Stimulated activated CD4-positive, alpha-beta T cell treated with anti-CD3 and anti-CD28 coated beads, Interleukin-2, amount 100 ng/mL, for 4 hours (primary cell): Measurements from ENCODE around the gene ATP9B.

Source experiments
- DNase-seq: peaks from one replicate; pipeline ENCODE4 v3.0.0-alpha.2; 2020; ENCODE audit warnings: low read depth

Gene ATP9B

DNA sequence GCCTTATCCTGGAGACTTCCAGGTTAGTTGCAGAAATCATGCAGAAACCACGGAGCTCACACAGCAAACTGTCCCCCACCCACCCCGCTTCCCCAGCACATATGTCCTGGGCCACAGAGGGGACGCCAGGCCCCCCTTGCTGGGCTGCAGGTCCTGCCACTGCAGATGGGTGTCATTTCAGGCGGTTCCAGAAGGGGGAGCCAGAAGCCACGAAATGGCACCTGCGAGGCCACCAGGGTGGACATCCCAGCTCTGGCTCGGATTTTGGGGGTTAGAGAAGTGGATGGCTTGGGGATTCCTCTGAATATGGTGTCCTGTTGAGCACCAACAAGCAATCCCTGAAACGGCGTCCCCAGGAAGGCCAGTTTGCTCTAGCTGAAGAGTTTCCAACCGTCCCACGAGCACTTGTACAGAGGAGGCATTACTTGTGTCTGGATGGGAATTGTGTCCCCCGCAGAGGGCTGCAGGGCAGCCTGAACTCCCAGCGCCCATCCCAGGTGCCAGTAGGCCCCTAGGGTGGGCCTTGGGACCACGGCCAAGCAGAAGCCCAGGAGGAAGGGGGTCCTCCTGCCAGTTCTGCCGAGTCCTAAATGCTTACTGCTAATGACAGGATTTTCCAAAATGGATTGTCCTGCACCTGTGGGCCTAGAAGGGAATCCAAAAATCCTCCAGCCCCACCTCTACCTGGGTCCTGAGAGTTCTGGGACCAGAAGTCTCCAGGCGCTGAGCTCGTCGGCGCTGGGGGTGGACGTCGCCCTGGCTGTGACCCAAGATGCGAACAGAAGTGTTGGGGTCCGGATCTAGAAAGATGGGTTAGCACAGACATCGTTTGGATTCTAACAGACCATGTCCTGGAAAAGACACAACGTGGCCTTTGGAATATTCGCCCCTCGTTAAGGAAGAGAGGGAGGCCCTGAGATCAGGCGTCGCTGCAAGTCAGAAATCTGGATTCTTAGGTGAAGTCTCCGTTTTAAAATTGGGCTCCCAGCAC, 311.9 kb downstream of the ATP9B start:
- peak; percentile 59 for DNase-seq

GRCh38 chr18:79381811-79382311, 312.7 kb downstream of the ATP9B start:
- no peak for DNase-seq

- DNase-seq = no peak
Observed at GRCh38 chr18:79382681-79383387, 313.6 kb downstream of the ATP9B start.

DNA sequence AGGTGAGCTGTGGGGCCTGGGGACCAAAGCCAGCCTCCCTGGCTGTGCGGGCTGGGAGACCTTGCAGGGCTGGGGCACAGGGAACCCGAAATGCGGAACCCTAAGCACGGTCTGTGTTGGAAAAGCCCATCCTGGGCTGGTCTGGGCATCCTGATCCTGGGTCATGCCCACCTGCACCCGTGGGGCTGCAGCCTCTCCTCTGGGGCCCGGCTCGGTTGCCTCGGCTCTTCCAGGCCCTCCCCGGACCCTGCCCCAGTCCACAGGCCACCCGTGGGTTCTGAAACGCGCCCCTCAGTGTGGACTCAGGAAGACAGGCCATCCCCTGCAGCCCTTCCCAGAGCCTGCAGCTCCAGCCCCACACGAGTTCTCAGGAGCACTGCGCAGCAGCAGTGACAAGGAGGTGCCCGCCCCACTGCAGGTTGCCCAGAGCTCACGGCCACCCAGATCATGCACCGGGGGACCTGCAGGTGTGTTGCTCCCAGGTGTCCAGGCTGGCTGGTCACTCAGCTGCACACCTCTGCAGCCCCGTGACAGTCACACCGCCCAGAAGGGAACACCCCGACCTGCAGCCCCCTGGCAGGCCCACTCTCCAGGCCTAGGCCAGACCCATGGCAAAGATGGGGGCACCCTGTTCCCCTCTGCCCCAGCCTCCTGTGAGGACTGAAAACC, 314.3 kb downstream of the ATP9B start:
- no peak for DNase-seq

DNA sequence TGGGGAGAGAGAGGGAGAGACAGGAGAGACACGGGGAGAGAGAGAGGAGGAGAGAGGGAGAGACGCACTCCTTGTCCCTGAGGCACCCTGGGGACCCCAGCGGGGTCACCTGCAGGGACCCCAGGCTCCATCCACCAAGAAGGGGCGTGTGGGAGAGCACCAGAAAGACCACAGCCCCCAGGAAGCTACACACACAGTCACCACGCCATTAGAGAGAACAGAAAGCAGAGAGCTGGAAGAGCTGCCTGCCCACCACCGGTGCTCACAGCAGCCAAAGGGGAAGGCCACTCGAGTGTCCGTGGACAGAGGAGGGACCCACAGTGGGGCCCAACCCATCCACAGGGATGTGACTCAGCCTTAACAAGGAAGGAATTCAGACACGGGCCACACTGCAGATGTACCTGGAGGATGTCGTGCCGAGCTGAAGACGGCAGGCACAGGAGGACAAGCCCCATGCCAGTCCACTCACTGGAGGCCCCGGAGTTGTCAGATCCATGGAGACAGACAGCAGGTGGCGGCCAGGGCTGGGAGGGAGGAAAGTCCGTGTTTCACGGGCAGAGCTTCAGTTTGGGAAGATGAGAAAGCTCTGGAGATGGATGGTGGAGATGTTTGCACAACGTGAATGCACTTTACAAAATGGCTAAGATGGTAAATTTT, 315.1 kb downstream of the ATP9B start:
- no peak for DNase-seq

GRCh38 chr18:79384834-79385233, 315.6 kb downstream of the ATP9B start:
- no peak for DNase-seq

- DNase-seq = no peak
Observed at GRCh38 chr18:79385326-79385707, 316.1 kb downstream of the ATP9B start.

- no peak for DNase-seq
Observed at GRCh38 chr18:79385708-79386341, 316.6 kb downstream of the ATP9B start.

GRCh38 chr18:79386547-79386946, 317.4 kb downstream of the ATP9B start:
- DNase-seq = no peak

GRCh38 chr18:79387214-79387613, 318.0 kb downstream of the ATP9B start:
- no peak for DNase-seq

DNA sequence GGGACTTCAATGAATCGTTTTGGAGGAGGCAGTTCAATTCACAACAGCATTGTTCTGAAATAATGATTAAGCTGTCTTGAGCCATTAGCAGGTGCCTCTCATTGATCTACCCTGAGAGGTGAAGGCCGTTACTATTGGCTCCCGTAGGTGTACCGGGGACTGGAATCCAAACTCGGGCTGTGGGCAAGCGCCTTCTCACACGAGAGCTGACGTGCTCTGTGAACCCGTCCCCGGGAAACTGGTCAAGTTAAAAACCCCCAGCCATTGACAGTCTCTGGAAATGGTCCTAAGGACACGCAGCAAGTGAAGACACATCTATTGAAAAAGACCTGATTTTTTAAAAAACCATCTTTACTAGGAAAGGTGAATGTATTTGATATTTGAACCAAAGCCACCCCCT, 318.4 kb downstream of the ATP9B start:
- no peak for DNase-seq

DNA sequence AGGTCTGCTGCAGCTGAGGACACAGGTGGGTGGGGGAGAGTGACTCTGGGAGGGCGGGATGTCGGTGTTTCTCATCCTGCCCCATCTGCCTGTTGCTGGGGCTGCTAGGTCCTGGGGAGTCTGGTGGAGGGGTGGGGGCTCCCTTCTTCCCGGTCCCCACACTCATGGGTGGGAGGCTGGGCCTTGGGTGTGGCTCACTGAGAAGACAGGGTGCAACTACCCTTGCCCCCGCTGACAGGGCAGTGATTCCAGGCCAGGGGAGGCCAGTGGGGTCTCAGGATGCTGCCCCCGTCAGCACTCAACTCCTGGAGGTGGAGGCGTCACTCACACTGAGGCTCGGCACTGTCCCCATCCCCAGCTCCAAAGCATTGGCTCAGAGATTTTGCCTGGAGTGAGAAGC, 318.8 kb downstream of the ATP9B start:
- DNase-seq = no peak

- DNase-seq = no peak
Observed at GRCh38 chr18:79389689-79390088, 320.5 kb downstream of the ATP9B start.

- no peak for DNase-seq
Observed at GRCh38 chr18:79392226-79392625, 323.0 kb downstream of the ATP9B start.

- no peak for DNase-seq
Observed at GRCh38 chr18:79393181-79393634, 324.0 kb downstream of the ATP9B start.

DNA sequence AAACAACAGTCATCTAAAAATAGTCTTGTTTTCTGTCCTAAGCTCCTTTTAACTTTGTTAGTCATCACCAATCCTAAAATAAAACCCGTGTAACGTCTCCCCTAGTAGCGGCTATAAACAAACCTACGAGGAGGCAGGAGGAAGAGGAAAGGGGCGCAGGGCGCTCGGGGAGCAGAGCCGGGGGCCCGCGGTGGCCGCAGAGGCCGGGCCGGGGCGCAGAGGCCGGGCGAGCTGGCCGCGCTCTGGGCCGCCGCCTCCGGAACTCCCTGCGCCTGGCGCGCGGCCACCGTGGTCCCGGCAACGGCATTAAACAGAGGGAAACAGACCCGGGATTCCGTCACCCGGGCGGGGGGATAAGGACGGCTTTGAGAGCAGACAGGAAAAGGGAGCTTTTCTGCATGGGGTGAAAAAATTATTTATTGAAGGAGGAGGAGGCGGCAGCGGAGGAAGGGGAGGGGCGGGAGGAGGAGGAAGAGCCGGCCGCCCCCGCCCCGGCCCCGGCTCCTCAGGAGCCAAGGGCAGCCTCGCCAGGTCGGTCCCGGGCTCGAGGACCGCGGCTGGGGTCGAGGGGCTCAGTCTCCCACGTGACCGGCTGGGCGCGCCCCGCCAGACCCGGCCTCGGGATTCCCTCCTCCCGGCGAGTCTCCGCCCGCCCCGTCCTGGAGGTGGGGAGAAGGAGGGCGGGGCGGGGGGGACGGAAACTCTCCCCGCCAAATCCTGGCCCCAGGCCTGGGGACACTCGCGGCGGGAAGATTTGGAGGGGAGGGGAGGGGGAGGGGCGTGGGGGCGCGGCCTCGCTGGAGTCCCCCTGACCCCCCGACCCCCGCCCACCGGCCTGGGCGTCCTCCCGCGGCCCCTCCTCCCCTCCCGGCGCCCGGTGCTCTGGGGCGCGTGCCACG, 324.7 kb downstream of the ATP9B start:
- no peak for DNase-seq

GRCh38 chr18:79394534-79395307, 325.5 kb downstream of the ATP9B start:
- DNase-seq = peak; percentile 76

DNA sequence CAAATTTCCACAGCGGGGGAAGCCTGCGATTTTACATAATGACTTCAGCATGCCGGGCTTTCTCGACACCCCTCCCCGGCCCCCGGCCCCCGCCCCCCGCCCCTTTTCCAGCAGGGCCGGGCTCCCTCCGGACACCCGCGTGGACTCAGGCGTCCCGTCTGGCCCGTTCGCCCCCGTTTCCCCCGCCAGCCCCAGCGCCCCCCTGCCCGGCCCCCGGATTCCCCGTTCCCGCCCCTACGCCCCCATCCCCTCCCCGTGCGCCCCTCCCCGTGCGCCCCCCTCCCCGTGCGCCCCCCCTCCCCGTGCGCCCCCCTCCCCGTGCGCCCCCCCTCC, 326.1 kb downstream of the ATP9B start:
- no peak for DNase-seq

DNA sequence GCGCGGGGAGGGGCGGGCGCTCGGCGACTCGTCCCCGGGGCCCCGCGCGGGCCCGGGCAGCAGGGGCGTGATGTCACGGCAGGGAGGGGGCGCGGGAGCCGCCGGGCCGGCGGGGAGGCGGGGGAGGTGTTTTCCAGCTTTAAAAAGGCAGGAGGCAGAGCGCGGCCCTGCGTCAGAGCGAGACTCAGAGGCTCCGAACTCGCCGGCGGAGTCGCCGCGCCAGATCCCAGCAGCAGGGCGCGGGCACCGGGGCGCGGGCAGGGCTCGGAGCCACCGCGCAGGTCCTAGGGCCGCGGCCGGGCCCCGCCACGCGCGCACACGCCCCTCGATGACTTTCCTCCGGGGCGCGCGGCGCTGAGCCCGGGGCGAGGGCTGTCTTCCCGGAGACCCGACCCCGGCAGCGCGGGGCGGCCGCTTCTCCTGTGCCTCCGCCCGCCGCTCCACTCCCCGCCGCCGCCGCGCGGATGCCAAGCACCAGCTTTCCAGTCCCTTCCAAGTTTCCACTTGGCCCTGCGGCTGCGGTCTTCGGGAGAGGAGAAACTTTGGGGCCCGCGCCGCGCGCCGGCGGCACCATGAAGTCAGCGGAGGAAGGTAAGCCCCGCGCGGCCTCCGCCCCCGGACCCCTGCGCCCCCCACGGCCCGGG, 326.7 kb downstream of the ATP9B start, which contains the start of gene NFATC1:
Gene NFATC1, plus strand, starts transcription at position 170 of the 644 bp plus-strand sequence. Its CDS starts 295 bp downstream, at position 465.
- DNase-seq = peak; percentile 89
